ENCODE data around the gene SLC25A38. TPM values are rescaled to one million over a fixed set of nuclear protein-coding genes. Genes with fewer than 3 reads are reported as not detected.

The SLC25A38 gene
- total and polyA plus RNA-seq, 9 of the 15 experiments (the other 6 are each of a cell fraction or from before 2014, with no cell fraction given) = 13.5 to 51.1 (median 30.6) TPM

DNA sequence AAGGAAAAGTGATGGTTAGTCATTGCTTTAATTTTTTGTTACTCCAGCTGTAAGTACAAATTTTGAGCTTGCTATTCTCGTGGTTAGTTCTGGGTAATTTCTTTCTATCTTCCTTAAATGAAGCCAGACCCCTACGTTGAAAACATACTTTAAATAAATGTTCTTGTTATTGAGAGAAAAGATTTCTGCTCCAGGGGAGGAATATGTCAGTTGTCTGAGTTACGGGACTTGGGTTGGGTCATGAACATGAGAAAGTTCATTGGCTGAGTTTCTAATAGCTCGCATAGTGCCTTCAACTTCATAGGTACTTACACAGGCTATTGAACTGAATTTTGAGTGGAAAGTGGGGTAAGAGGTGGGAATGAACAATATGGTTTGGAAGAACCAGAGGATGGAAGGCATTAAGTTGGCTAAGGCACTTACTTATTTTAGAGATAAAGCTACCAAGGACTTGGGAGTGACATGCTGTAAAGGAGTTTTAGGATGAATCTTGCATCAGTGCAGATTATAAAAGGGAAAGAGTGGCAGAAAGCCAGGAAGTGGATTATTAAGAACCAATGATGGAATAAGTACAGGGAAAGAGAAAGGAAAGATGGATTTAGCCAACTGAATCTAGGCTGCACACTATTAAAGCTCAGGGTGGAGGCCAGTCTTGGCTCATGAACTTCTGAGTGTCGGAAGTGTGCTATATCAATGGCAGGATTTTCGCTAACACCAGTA lies 24.8 kb downstream of the SLC25A38 start:
- no peaks in the 10 kb centered on the region for H3K9me3 ChIP-seq (replicated peaks; ENCODE audit: control insufficient read depth, insufficient read depth, low read depth, low read length)
- no peaks in the 10 kb centered on the region for H3K9me1 ChIP-seq (ENCODE audit: control insufficient read depth, insufficient read depth, low read length)
- peak overlapping the region; percentile 94 to 97 for H3K9ac ChIP-seq (ENCODE audit: insufficient read depth in 1 of 2, low read depth in 2 of 2, low read length in 2 of 2)
- no peak overlapping the region for H2AFZ ChIP-seq (ENCODE audit: low read depth, low read length)
- 15% methylated on average over 6 of the region's 6 CpGs for WGBS (ENCODE audit: insufficient coverage, low coverage, missing lambda C conversion rate)
- peak overlapping the region; percentile 61 for H3K4me3 ChIP-seq
- peaks cover 63% of the 10 kb centered on the region for H3K79me2 ChIP-seq (ENCODE audit: control insufficient read depth, insufficient read depth, low read length)
- intact Hi-C loops (cut with micrococcal nuclease) = loop anchor here (5.0 to 10.0 kb wide), 3 partner anchors 34 to 897 kb away; partner anchors contain the start of gene EIF1B
- peaks cover 28% of the 10 kb centered on the region for H4K20me1 ChIP-seq (replicated peaks; ENCODE audit: control insufficient read depth, insufficient read depth, low read length)
- peak overlapping the region; percentile 96 for H3K4me2 ChIP-seq (ENCODE audit: insufficient read depth, low read length)
- ChIA-PET CTCF (ENCODE audit: low intra/inter-chr PET ratio) (no interaction called here), POLR2A (interaction anchor here (0.7 to 6.1 kb wide), 12 partner anchors 8 to 679 kb away, joined by 3 to 45 read pairs (median 5); partner anchors contain the start of genes GORASP1 and TTC21A)
- ATAC-seq = no peak
- BruUV-seq (replicated peaks) = no TSS peak
- DNase-seq (ENCODE audit: extremely low read depth in 1 of 4, low spot score in 3 of 4) = peak in 1 of 4 experiments; percentile 27
- peaks cover 18 to 29% of the 10 kb centered on the region in 2 experiments; a peak in 4 of 5 replicates for H3K4me1 ChIP-seq (replicated peaks in 1 of 2; ENCODE audit: control insufficient read depth in 2 of 2, insufficient read depth in 2 of 2, low read length in 2 of 2)
- in situ Hi-C loops (cut with MboI) = loop anchor here (10.0 to 25.0 kb wide), 2 partner anchors 897 to 1054 kb away; partner anchors contain the start of genes EIF1B and RPL14
- peaks cover 60% of the 10 kb centered on the region for H3K36me3 ChIP-seq (ENCODE audit: control insufficient read depth, insufficient read depth, low read length)
- peak overlapping the region; percentile 91 for H3K27ac ChIP-seq (ENCODE audit: extremely low read depth, low read depth, low read length)
- H3K27me3 ChIP-seq (ENCODE audit: control insufficient read depth in 2 of 2, insufficient read depth in 2 of 2, low read length in 2 of 2) = no peaks in the 10 kb centered on the region
- no peak for FAIRE-seq
- TF ChIP-seq GTF2F1 (IDR thresholded peaks at IDR 0.05; ENCODE audit: low read depth, low read length) (no peak), ZNF324 (CRISPR knock-in tag; IDR thresholded peaks at IDR 0.05) (peak; percentile 39; the same call in 1 of the 2 replicates), POLR2A (conservative IDR thresholded peaks at IDR 0.05) (0 out of 2 replicates have a peak, but pooled peaks have one; percentile 46), CREB1 (IDR thresholded peaks at IDR 0.05) (no peak), CREB1 (CRISPR knock-in tag; IDR thresholded peaks at IDR 0.05) (no peak), ZNF165 (CRISPR knock-in tag; IDR thresholded peaks at IDR 0.05; ENCODE audit: borderline replicate concordance) (no peak), MECOM (CRISPR knock-in tag; IDR thresholded peaks at IDR 0.05) (no peak), CCNT2 (IDR thresholded peaks at IDR 0.05; ENCODE audit: borderline replicate concordance, extremely low read depth, insufficient read length, low read depth, low read length) (no peak), TBL1XR1 (IDR thresholded peaks at IDR 0.05; ENCODE audit: low read length in 2 of 2) (no peak), SRSF7 (optimal IDR thresholded peaks at IDR 0.05; ENCODE audit: low read depth, low read length) (no peak), CHCHD3 (CRISPR knock-in tag; IDR thresholded peaks at IDR 0.05) (0 out of 2 replicates have a peak, but pooled peaks have one; percentile 13), ZNF184 (CRISPR knock-in tag; IDR thresholded peaks at IDR 0.05) (no peak), PHTF2 (CRISPR knock-in tag; IDR thresholded peaks at IDR 0.05) (no peak), BACH1 (tag; IDR thresholded peaks at IDR 0.05) (no peak), NCOA1 (IDR thresholded peaks at IDR 0.05; ENCODE audit: low read depth) (no peak)
- TF ChIP-seq, protein P1, sequence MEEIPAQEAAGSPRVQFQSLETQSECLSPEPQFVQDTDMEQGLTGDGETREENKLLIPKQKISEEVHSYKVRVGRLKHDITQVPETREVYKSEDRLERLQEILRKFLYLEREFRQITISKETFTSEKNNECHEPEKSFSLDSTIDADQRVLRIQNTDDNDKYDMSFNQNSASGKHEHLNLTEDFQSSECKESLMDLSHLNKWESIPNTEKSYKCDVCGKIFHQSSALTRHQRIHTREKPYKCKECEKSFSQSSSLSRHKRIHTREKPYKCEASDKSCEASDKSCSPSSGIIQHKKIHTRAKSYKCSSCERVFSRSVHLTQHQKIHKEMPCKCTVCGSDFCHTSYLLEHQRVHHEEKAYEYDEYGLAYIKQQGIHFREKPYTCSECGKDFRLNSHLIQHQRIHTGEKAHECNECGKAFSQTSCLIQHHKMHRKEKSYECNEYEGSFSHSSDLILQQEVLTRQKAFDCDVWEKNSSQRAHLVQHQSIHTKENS (CRISPR knock-in tag; IDR thresholded peaks at IDR 0.05) = no peak
- TF ChIP-seq, protein P2, sequence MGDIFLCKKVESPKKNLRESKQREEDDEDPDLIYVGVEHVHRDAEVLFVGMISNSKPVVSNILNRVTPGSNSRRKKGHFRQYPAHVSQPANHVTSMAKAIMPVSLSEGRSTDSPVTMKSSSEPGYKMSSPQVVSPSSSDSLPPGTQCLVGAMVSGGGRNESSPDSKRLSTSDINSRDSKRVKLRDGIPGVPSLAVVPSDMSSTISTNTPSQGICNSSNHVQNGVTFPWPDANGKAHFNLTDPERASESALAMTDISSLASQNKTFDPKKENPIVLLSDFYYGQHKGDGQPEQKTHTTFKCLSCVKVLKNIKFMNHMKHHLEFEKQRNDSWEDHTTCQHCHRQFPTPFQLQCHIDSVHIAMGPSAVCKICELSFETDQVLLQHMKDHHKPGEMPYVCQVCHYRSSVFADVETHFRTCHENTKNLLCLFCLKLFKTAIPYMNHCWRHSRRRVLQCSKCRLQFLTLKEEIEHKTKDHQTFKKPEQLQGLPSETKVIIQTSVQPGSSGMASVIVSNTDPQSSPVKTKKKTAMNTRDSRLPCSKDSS (IDR thresholded peaks at IDR 0.05; ENCODE audit: low read depth, partially characterized antibody) = no peak
- TF ChIP-seq, protein P3, sequence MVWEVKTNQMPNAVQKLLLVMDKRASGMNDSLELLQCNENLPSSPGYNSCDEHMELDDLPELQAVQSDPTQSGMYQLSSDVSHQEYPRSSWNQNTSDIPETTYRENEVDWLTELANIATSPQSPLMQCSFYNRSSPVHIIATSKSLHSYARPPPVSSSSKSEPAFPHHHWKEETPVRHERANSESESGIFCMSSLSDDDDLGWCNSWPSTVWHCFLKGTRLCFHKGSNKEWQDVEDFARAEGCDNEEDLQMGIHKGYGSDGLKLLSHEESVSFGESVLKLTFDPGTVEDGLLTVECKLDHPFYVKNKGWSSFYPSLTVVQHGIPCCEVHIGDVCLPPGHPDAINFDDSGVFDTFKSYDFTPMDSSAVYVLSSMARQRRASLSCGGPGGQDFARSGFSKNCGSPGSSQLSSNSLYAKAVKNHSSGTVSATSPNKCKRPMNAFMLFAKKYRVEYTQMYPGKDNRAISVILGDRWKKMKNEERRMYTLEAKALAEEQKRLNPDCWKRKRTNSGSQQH (CRISPR knock-in tag; IDR thresholded peaks at IDR 0.05) = 0 out of 2 replicates have a peak, but pooled peaks have one; percentile 87

Measured in K562 (cell line).